Activated naive CD8-positive, alpha-beta T cell treated with anti-CD3 and anti-CD28 coated beads, Interleukin-2, amount 10 ng/mL, durations not matched to agents 7 days and 5 days (primary cell): ENCODE data around the gene SHISA3. TPM values are rescaled to one million over a fixed set of nuclear protein-coding genes. Genes with fewer than 3 reads are reported as not detected.
A peak's percentile ranks its signal among the peaks of the same experiment; 100 is the strongest.

Experiments used
- ATAC-seq: fragments of 150-1000 bp; cut with Tn5 transposase; one replicate; pipeline ENCODE4 v1.10.0; 2021; ENCODE audit warnings: low read depth, moderate library complexity
- POLR2A ChIA-PET: fragments of 350-600 bp; sonication (Branson Sonifier 250); formaldehyde crosslinking; loops from one replicate; lab custom pipeline; 2021; ENCODE audit warnings: antibody characterized with exemption; lab: Charles Lee
- DNase-seq: peaks from one replicate; pipeline ENCODE4 v3.0.0; 2021
- H3K27ac Mint-ChIP-seq: one replicate; pipeline ENCODE4 v1.8.0; 2022; ENCODE audit warnings: mild to moderate bottlenecking, mixed read lengths
- H3K27me3 Mint-ChIP-seq: one replicate; pipeline ENCODE4 v1.8.0; 2022; ENCODE audit warnings: mild to moderate bottlenecking, moderate library complexity, mixed read lengths
- H3K36me3 Mint-ChIP-seq: one replicate; pipeline ENCODE4 v1.8.0; 2021; ENCODE audit warnings: mild to moderate bottlenecking, mixed read lengths
- H3K4me1 Mint-ChIP-seq: one replicate; pipeline ENCODE4 v1.8.0; 2021; ENCODE audit warnings: mixed read lengths
- H3K4me3 Mint-ChIP-seq: one replicate; pipeline ENCODE4 v1.8.0; 2022; ENCODE audit warnings: mild to moderate bottlenecking, moderate library complexity, mixed read lengths
- H3K9me3 Mint-ChIP-seq: one replicate; pipeline ENCODE4 v1.8.0; 2021; ENCODE audit warnings: mixed read lengths
- total RNA-seq, 2 experiments: library from RNA; stranded (reverse); gene quantifications; one replicate each; pipeline ENCODE4 v1.2.3, GENCODE V29; 2021

SHISA3 gene
- total RNA-seq, 2 experiments from 2014 or later = 0.64 to 0.85 TPM

- POLR2A ChIA-PET = no interaction called here
- Mint-ChIP-seq H3K9me3 (no peaks in the 10 kb centered on the region), H3K27ac (no peak overlapping the region), H3K27me3 (peaks cover 69% of the 10 kb centered on the region), H3K36me3 (no peaks in the 10 kb centered on the region), H3K4me3 (peak overlapping the region; percentile 78), H3K4me1 (peaks cover 19% of the 10 kb centered on the region)
- ATAC-seq = peak; percentile 69
- DNase-seq = peak; percentile 55
Observed at GRCh38 chr4:42398171-42398870, 1.0 kb downstream of the SHISA3 start.

- Mint-ChIP-seq H3K4me3 (peak overlapping the region; percentile 78), H3K9me3 (no peaks in the 10 kb centered on the region), H3K36me3 (no peaks in the 10 kb centered on the region), H3K4me1 (peaks cover 19% of the 10 kb centered on the region), H3K27me3 (peaks cover 68% of the 10 kb centered on the region), H3K27ac (no peak overlapping the region)
- DNase-seq (no peak), ATAC-seq (no peak)
- POLR2A ChIA-PET = no interaction called here
Observed at GRCh38 chr4:42398871-42399331, 1.6 kb downstream of the SHISA3 start.

- peaks cover 68% of the 10 kb centered on the region for H3K27me3 Mint-ChIP-seq
- POLR2A ChIA-PET = no interaction called here
- no peaks in the 10 kb centered on the region for H3K9me3 Mint-ChIP-seq
- H3K36me3 Mint-ChIP-seq = no peaks in the 10 kb centered on the region
- no peak overlapping the region for H3K4me3 Mint-ChIP-seq
- H3K27ac Mint-ChIP-seq = no peak overlapping the region
- ATAC-seq = no peak
- H3K4me1 Mint-ChIP-seq = peaks cover 19% of the 10 kb centered on the region
- no peak for DNase-seq
Observed at GRCh38 chr4:42399393-42399792, 2.1 kb downstream of the SHISA3 start.

GRCh38 chr4:42401171-42401570 is 3.9 kb downstream of the SHISA3 start:
- ATAC-seq (no peak), DNase-seq (no peak)
- Mint-ChIP-seq H3K4me3 (no peak overlapping the region), H3K27me3 (peaks cover 53% of the 10 kb centered on the region), H3K4me1 (peaks cover 19% of the 10 kb centered on the region), H3K27ac (no peak overlapping the region), H3K36me3 (no peaks in the 10 kb centered on the region), H3K9me3 (no peaks in the 10 kb centered on the region)
- POLR2A ChIA-PET = no interaction called here

- Mint-ChIP-seq H3K27me3 (peaks cover 30% of the 10 kb centered on the region), H3K4me3 (no peak overlapping the region), H3K36me3 (no peaks in the 10 kb centered on the region), H3K9me3 (no peaks in the 10 kb centered on the region), H3K27ac (no peak overlapping the region), H3K4me1 (peaks cover 2% of the 10 kb centered on the region)
- DNase-seq (no peak), ATAC-seq (no peak)
- POLR2A ChIA-PET = no interaction called here
Observed at GRCh38 chr4:42404001-42404400, 6.7 kb downstream of the SHISA3 start.

GRCh38 chr4:42410446-42410845 is 13.2 kb downstream of the SHISA3 start:
- H3K27ac Mint-ChIP-seq = no peak overlapping the region
- H3K9me3 Mint-ChIP-seq = no peaks in the 10 kb centered on the region
- no peak for ATAC-seq
- no peaks in the 10 kb centered on the region for H3K27me3 Mint-ChIP-seq
- DNase-seq = no peak
- H3K4me3 Mint-ChIP-seq = no peak overlapping the region
- peaks cover 2% of the 10 kb centered on the region for H3K36me3 Mint-ChIP-seq
- POLR2A ChIA-PET = no interaction called here
- no peaks in the 10 kb centered on the region for H3K4me1 Mint-ChIP-seq

GRCh38 chr4:42411803-42412202 is 14.5 kb downstream of the SHISA3 start:
- Mint-ChIP-seq H3K36me3 (peaks cover 2% of the 10 kb centered on the region), H3K4me3 (no peak overlapping the region), H3K4me1 (no peaks in the 10 kb centered on the region), H3K27ac (no peak overlapping the region), H3K27me3 (no peaks in the 10 kb centered on the region), H3K9me3 (no peaks in the 10 kb centered on the region)
- DNase-seq (no peak), ATAC-seq (no peak)
- POLR2A ChIA-PET = no interaction called here

- POLR2A ChIA-PET = no interaction called here
- Mint-ChIP-seq H3K9me3 (no peaks in the 10 kb centered on the region), H3K27ac (no peak overlapping the region), H3K4me3 (no peak overlapping the region), H3K4me1 (no peaks in the 10 kb centered on the region), H3K36me3 (peaks cover 2% of the 10 kb centered on the region), H3K27me3 (no peaks in the 10 kb centered on the region)
- ATAC-seq (no peak), DNase-seq (no peak)
Observed at GRCh38 chr4:42412251-42412650, 15.0 kb downstream of the SHISA3 start.

GRCh38 chr4:42415281-42415680 is 18.0 kb downstream of the SHISA3 start:
- no peaks in the 10 kb centered on the region for H3K27me3 Mint-ChIP-seq
- H3K9me3 Mint-ChIP-seq = no peaks in the 10 kb centered on the region
- POLR2A ChIA-PET = no interaction called here
- no peak for ATAC-seq
- peaks cover 16% of the 10 kb centered on the region for H3K36me3 Mint-ChIP-seq
- no peak overlapping the region for H3K27ac Mint-ChIP-seq
- no peak for DNase-seq
- H3K4me1 Mint-ChIP-seq = no peaks in the 10 kb centered on the region
- H3K4me3 Mint-ChIP-seq = no peak overlapping the region

- no peak for ATAC-seq
- H3K36me3 Mint-ChIP-seq = peaks cover 16% of the 10 kb centered on the region
- H3K9me3 Mint-ChIP-seq = no peaks in the 10 kb centered on the region
- H3K4me3 Mint-ChIP-seq = no peak overlapping the region
- H3K4me1 Mint-ChIP-seq = no peaks in the 10 kb centered on the region
- no peaks in the 10 kb centered on the region for H3K27me3 Mint-ChIP-seq
- POLR2A ChIA-PET = no interaction called here
- H3K27ac Mint-ChIP-seq = no peak overlapping the region
- DNase-seq = no peak
Observed at GRCh38 chr4:42416017-42416416, 18.7 kb downstream of the SHISA3 start.

GRCh38 chr4:42417550-42417949 is 20.3 kb downstream of the SHISA3 start:
- DNase-seq = no peak
- Mint-ChIP-seq H3K36me3 (peaks cover 21% of the 10 kb centered on the region), H3K4me1 (no peaks in the 10 kb centered on the region), H3K4me3 (no peak overlapping the region), H3K9me3 (no peaks in the 10 kb centered on the region), H3K27ac (no peak overlapping the region), H3K27me3 (no peaks in the 10 kb centered on the region)
- POLR2A ChIA-PET = no interaction called here
- no peak for ATAC-seq

- Mint-ChIP-seq H3K36me3 (peaks cover 21% of the 10 kb centered on the region), H3K27ac (no peak overlapping the region), H3K27me3 (no peaks in the 10 kb centered on the region), H3K9me3 (no peaks in the 10 kb centered on the region), H3K4me3 (no peak overlapping the region), H3K4me1 (no peaks in the 10 kb centered on the region)
- no peak for DNase-seq
- no peak for ATAC-seq
- POLR2A ChIA-PET = no interaction called here
Observed at GRCh38 chr4:42420140-42420539, 22.9 kb downstream of the SHISA3 start.

GRCh38 chr4:42425146-42426065 is 28.1 kb downstream of the SHISA3 start:
- POLR2A ChIA-PET = no interaction called here
- Mint-ChIP-seq H3K36me3 (peaks cover 7% of the 10 kb centered on the region), H3K27me3 (no peaks in the 10 kb centered on the region)

GRCh38 chr4:42428036-42428435 is 30.7 kb downstream of the SHISA3 start:
- H3K9me3 Mint-ChIP-seq = no peaks in the 10 kb centered on the region
- no peak for DNase-seq
- peaks cover 8% of the 10 kb centered on the region for H3K36me3 Mint-ChIP-seq
- no peak overlapping the region for H3K4me3 Mint-ChIP-seq
- POLR2A ChIA-PET = no interaction called here
- H3K4me1 Mint-ChIP-seq = peaks cover 3% of the 10 kb centered on the region
- H3K27me3 Mint-ChIP-seq = no peaks in the 10 kb centered on the region
- no peak for ATAC-seq
- no peak overlapping the region for H3K27ac Mint-ChIP-seq

More at GRCh38 chr4:42425146-42426065, 28.1 kb downstream of the SHISA3 start:
- DNase-seq = no peak
- no peaks in the 10 kb centered on the region for H3K9me3 Mint-ChIP-seq
- no peak overlapping the region for H3K27ac Mint-ChIP-seq
- ATAC-seq = no peak
- H3K4me3 Mint-ChIP-seq = no peak overlapping the region
- H3K4me1 Mint-ChIP-seq = peaks cover 3% of the 10 kb centered on the region
